SKM-1 (cell line): ENCODE data around the gene POLR3GL.
A peak's percentile ranks its signal among the peaks of the same experiment; 100 is the strongest.
"Not testable (repeated sequence)": the region's sequence is repeated elsewhere in the genome, so short reads cannot be mapped to it uniquely, and the experiment has no call there.

Experiments used
- DNase-seq: peaks from one replicate; lab custom pipeline; 2025; ENCODE audit not compliant: unreplicated experiment; lab: John Stamatoyannopoulos, UW

POLR3GL gene, protein sequence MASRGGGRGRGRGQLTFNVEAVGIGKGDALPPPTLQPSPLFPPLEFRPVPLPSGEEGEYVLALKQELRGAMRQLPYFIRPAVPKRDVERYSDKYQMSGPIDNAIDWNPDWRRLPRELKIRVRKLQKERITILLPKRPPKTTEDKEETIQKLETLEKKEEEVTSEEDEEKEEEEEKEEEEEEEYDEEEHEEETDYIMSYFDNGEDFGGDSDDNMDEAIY

GRCh38 chr1:145964328-145965118 is at the start of gene POLR3GL, which contains the start of gene ANKRD34A:
POLR3GL (plus strand) TSS chr1:145964690; CDS start chr1:145974866, 10,176 bp downstream.
ANKRD34A (minus strand) TSS chr1:145964575; CDS start chr1:145961759, 2,816 bp downstream.
- peak; percentile 96 for DNase-seq

DNA sequence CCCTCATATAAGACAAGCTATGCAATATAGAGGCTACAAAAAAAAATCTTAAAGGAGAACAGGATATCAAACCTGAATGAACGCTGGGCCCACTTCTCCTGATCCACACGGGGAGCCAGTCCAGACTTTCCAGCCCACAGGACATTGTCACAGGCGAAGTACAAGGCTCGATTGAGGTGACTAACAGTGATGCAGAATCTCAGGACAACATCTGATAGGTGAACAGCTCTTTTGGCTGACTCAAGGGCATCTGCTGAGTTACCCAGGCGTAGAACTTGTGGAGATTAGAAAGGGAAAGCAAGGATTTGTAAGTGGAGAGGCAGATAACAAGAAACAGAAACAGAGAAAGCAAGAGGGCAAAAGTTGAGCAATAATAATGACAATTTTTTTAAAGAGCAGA is 47.7 kb upstream of the POLR3GL start:
- DNase-seq: no peak

GRCh38 chr1:145917595-145917994 is 46.9 kb upstream of the POLR3GL start:
- DNase-seq: no peak

- peak; percentile 91 for DNase-seq
These were observed 46.1 kb upstream of the POLR3GL start, which contains the start of gene PEX11B for GRCh38 chr1:145918144-145918991. PEX11B (minus strand) TSS chr1:145918717; CDS start chr1:145918688, 29 bp downstream.

DNA sequence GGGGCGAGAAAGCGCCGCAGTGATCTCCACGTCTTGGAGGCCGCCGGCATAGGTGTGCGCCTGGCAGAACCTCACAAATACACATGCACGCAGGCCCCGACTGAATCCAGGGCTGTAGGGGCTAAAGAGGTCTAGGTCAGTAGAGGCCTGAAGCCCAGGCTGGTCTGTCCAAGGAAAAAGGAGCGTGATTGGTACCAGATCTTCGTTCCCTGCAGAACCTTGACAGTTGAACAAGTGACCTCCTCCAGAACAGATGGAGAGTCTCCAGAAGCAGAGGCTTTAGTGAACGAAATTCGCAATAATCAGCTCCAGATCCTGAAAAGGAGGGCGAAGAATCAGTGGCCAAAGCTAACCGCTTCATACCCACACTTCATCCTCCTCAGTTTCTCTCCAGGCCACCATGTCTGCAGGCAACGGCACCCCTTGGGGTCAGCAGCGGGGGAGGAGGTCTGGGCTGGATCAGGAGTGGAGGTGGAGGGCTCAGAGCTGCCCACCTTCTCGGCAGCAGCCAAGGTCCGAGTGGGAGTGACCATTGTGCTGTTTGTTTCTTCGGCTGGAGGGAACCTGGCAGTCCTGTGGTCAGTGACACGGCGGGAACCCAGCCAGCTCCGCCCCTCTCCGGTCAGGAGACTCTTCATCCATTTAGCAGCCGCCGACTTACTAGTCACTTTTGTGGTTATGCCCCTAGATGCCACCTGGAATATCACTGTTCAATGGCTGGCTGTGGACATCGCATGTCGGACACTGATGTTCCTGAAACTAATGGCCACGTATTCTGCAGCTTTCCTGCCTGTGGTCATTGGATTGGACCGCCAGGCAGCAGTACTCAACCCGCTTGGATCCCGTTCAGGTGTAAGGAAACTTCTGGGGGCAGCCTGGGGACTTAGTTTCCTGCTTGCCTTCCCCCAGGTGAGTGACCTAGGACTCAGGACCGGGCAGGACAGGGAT is 45.2 kb upstream of the POLR3GL start:
- no peak for DNase-seq

DNA sequence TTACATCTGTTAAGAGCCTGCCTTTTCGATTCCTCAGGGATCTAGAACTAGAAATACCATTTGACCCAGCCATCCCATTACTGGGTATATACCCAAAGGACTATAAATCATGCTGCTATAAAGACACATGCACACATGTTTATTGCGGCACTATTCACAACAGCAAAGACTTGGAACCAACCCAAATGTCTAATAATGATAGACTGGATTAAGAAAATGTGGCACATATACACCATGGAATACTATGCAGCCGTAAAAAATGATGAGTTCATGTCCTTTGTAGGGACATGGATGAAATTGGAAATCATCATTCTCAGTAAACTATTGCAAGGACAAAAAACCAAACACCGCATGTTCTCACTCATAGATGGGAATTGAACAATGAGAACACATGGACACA is 44.2 kb upstream of the POLR3GL start:
- not testable (repeated sequence) for DNase-seq

DNA sequence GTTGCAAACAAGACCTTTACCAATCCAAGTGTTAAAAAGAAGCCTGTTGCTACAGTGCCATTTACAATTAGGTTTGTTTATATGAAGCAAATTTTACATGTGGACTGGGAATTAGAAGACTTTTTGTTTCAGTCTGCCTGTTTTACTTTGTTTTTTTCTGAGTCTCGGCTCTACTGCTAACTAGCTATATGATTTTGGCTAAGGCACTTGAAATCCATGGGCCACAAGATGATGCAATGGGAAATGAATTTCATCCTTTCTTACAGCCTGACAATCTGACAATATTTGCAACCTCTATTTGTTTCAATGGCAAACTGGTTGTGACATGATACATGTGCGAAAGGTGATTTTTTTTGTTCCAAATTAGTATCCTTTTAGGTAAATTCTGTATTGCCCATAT is 42.2 kb upstream of the POLR3GL start:
- no peak for DNase-seq

DNA sequence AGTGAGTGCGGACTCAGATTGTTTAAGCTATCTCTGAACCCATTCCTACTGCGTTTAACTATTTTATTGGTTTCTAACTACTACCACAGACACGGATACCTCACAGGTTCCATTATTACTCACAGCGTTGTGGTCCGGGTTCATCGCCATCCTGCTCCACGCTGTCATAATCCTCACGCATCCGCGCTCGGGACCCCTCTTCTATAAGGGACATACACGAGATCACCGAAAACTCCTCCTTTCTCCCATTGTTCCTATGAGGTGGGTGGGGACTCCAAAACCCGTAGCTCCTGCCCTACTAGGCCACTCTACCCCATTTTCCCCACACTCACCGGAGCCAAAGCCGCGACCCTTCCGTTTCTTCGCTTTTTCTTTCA is 37.8 kb upstream of the POLR3GL start:
- no peak for DNase-seq

- DNase-seq: peak; percentile 100
These were observed 37.2 kb upstream of the POLR3GL start, which contains the start of gene RBM8A for GRCh38 chr1:145927063-145927886. RBM8A (minus strand) TSS chr1:145927484; CDS start chr1:145927426, 58 bp downstream.

DNA sequence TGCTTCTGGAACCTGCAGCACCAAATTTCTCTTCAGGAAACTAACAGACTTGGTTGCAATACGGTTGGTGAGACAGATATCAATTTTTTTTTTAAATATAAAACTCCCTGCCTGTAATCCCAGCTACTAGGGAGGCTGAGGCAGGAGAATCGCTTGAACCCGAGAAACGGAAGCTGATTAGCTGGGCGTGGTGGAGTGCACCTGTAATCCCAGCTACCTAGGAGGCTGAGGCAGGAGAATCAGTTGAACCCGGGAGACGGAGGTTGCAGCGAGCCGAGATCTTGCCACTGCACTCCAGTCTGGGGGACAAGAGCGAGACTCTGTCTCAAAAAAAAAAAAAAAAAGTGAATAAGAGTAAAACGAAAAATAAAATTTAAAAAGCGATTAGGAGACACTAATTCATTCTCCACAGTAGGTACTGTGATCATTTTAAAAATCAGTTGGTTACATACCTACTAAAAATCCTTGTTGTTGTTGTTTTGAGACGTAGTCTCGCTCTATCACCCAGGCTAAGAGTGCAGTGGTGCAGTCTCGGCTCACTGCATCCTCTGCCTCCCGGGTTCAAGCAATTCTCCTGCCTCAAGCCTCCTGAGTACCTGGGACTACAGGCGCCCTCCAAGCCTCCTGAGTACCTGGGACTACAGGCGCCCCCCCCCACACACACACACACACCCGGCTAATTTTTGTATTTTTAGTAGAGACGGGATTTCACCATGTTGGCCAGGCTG is 36.4 kb upstream of the POLR3GL start:
- DNase-seq: no peak

GRCh38 chr1:145932522-145933009 is 31.9 kb upstream of the POLR3GL start:
- peak; percentile 57 for DNase-seq

GRCh38 chr1:145935708-145936107 is 28.8 kb upstream of the POLR3GL start:
- DNase-seq: no peak

GRCh38 chr1:145936247-145936646 is 28.2 kb upstream of the POLR3GL start:
- DNase-seq: no peak

- no peak for DNase-seq
These were observed 27.1 kb upstream of the POLR3GL start for GRCh38 chr1:145937436-145937835.

- DNase-seq: no peak
These were observed 22.1 kb upstream of the POLR3GL start for GRCh38 chr1:145942405-145942804.

- DNase-seq: no peak
These were observed 21.6 kb upstream of the POLR3GL start for GRCh38 chr1:145942871-145943270.

GRCh38 chr1:145944532-145944931 is 20.0 kb upstream of the POLR3GL start:
- DNase-seq: no peak

- no peak for DNase-seq
These were observed 18.0 kb upstream of the POLR3GL start for GRCh38 chr1:145946477-145946986.
